Measurements from ENCODE around the gene YPEL3.

The YPEL3 gene

DNA sequence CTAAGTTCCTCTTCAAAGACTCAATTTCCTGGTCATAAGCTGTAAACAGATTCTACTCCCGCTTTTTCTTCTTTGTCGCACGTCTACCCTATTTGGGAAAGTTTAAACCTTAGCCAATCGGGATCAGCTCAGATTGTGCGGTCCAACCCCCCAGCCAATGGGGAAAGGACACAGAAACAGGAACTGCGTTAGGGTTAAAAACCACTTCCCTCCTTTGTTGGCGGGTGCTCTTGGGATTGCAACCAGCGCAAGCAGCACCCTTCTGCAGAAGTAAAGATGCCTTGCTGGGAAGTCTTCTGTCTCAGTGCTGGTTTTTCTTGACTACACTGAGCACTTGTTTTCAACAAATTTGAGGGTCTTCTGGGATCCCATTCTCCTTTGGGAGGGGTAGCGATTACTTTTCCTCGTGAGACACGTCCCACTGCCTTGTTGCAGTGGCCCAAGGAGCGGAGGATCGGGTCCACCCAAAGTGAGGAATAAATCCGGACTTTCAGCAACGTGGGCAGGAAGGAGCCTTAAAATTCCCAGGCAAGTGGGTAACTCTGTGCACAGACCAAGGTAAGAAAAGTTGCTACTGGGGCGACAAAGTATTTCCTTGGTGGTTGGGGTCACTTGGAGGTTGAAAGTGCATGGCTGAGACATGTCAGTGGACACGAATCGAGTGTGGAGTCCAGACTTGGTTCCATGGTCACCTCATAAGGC lies 1.0 kb upstream of the YPEL3 start:
- H3K27me3 Mint-ChIP-seq (ENCODE audit: low read depth, poor library complexity) = peaks cover 10% of the 10 kb centered on the region
- no peak for DNase-seq
- peaks cover 51% of the 10 kb centered on the region for H3K36me3 Mint-ChIP-seq (ENCODE audit: low read depth)
- H3K27ac Mint-ChIP-seq = peak overlapping the region; percentile 98
- peak overlapping the region; percentile 89 for H3K4me3 Mint-ChIP-seq
- TF ChIP-seq, protein P1, sequence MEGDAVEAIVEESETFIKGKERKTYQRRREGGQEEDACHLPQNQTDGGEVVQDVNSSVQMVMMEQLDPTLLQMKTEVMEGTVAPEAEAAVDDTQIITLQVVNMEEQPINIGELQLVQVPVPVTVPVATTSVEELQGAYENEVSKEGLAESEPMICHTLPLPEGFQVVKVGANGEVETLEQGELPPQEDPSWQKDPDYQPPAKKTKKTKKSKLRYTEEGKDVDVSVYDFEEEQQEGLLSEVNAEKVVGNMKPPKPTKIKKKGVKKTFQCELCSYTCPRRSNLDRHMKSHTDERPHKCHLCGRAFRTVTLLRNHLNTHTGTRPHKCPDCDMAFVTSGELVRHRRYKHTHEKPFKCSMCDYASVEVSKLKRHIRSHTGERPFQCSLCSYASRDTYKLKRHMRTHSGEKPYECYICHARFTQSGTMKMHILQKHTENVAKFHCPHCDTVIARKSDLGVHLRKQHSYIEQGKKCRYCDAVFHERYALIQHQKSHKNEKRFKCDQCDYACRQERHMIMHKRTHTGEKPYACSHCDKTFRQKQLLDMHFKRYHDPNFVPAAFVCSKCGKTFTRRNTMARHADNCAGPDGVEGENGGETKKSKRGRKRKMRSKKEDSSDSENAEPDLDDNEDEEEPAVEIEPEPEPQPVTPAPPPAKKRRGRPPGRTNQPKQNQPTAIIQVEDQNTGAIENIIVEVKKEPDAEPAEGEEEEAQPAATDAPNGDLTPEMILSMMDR (IDR thresholded peaks at IDR 0.05) = no peak
- peaks cover 53% of the 10 kb centered on the region for H3K4me1 Mint-ChIP-seq
- H3K9me3 Mint-ChIP-seq = peaks cover 54% of the 10 kb centered on the region

DNA sequence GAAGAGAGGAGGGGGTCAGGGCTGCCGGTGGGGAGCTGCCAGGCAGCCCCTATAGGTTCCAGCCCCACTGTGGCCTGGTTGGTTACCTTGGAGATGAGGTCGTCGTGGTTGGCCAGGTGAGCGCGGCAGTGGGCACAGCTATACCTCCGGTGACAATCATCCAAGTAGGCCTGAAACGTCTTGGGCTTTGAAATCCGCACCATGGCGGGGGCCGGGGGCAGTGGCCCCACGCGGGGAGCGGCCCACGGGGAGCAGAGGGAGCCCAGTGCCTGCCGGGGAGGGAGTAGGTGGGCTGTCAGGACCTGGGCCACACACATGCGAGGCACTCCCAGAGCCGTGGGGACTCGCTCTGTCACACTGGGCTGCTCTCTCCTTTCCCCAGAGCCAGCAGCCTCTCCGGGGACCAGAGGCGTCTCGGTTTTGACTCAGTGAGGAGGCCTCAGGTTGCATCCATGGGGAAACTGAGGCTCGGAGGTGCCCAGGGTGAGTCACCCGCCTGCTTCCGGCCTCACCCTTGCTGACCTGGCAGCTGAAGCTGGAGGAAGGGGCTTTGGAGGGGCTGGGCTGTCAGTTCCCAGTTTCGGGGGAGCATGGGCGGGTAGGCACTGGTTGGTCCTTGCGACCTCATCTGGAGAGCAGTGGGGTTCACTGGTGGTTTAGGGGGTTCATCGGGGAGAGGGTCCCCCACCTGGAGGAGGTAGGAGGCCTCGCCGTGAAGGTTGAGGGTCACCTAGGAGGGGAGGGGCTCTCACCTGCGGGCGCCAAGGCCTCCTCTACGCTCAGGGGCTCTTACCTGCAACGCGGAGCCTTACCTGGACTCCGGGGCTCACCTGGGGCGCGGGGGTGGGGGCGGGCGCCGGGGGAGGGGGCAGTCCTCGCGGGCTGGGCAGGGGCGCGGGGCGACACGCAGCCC lies 591 bp downstream of the YPEL3 start:
- Mint-ChIP-seq H3K27me3 (ENCODE audit: low read depth, poor library complexity) (peaks cover 10% of the 10 kb centered on the region), H3K4me3 (peak overlapping the region; percentile 81), H3K27ac (peak overlapping the region; percentile 97)

DNA sequence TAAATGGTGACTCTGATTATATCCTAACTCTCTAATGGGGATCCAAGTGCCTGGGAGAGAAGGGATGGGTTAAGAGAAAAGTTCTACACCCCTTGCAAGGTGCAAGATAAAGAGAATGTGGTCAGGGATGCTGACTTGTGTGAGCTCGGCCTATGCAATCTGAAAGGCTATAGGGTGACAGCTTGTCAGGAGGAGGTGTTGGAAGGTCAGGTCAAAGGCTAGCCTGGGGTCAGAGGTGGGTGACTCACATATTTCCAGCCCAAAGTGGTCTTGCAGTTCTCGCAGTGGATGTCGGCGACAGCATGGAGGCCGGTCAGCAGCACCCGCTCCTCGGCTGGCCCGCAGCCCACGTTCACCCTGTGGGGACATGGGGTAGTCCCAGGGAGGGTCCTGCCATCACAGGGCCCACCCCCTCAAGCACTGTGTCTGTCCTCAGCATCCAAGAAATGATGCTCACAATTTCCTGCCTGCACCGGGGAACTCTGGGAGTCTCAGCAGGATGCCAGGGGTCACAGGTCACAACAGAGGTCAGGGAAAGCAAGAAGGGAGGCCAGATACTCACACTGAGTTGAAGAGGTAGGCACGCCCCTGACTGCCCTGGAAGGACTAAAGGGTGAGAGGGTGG lies 1.4 kb downstream of the YPEL3 start:
- TF ChIP-seq, protein P1 (IDR thresholded peaks at IDR 0.05) = no peak
- DNase-seq = peak; percentile 72
- Mint-ChIP-seq H3K36me3 (ENCODE audit: low read depth) (peaks cover 27% of the 10 kb centered on the region), H3K9me3 (peaks cover 32% of the 10 kb centered on the region), H3K4me1 (peaks cover 60% of the 10 kb centered on the region), H3K4me3 (peak overlapping the region; percentile 81), H3K27me3 (ENCODE audit: low read depth, poor library complexity) (peaks cover 10% of the 10 kb centered on the region), H3K27ac (peak overlapping the region; percentile 97)

More for the DNA sequence above, 591 bp downstream of the YPEL3 start:
- peaks cover 38% of the 10 kb centered on the region for H3K9me3 Mint-ChIP-seq
- peaks cover 35% of the 10 kb centered on the region for H3K36me3 Mint-ChIP-seq (ENCODE audit: low read depth)
- H3K4me1 Mint-ChIP-seq = peaks cover 53% of the 10 kb centered on the region
- TF ChIP-seq, protein P1 (IDR thresholded peaks at IDR 0.05) = no peak
- DNase-seq = no peak

DNA sequence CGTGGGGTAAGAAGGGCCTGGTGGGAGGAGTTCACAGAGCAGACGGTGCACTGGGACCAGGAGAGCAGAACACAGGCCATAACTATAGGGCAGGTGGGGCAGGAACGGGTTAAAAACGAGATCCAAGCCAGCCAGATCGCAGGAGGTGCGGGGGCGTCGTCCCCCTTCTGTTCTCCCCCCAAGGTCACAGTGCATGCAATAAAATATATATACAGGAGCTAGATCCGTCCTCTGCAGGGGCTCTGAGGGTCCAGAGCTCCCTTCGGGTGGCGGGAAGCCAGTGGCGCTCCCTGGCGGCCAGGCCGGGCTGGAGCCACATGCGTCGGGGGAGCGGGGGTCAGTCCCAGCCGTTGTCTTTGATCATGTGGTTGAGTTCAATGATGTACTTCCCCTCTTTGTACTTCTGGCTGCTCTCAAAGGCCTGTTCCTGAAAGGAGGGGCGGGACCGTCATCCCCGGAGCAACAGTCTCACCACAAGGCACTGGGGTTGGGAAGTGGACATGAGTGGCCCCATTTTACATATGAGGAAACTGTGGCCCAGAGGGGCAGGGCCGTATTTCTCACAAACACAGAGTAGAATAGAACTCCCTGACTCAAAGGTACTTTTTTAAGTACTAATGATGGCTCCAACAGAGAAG lies 3.5 kb downstream of the YPEL3 start:
- Mint-ChIP-seq H3K4me3 (peak overlapping the region; percentile 85), H3K27ac (peak overlapping the region; percentile 78), H3K9me3 (peaks cover 13% of the 10 kb centered on the region), H3K4me1 (peaks cover 73% of the 10 kb centered on the region), H3K27me3 (ENCODE audit: low read depth, poor library complexity) (peaks cover 10% of the 10 kb centered on the region), H3K36me3 (ENCODE audit: low read depth) (peaks cover 17% of the 10 kb centered on the region)
- TF ChIP-seq, protein P1 (IDR thresholded peaks at IDR 0.05) = peak; percentile 25
- peak; percentile 71 for DNase-seq

DNA sequence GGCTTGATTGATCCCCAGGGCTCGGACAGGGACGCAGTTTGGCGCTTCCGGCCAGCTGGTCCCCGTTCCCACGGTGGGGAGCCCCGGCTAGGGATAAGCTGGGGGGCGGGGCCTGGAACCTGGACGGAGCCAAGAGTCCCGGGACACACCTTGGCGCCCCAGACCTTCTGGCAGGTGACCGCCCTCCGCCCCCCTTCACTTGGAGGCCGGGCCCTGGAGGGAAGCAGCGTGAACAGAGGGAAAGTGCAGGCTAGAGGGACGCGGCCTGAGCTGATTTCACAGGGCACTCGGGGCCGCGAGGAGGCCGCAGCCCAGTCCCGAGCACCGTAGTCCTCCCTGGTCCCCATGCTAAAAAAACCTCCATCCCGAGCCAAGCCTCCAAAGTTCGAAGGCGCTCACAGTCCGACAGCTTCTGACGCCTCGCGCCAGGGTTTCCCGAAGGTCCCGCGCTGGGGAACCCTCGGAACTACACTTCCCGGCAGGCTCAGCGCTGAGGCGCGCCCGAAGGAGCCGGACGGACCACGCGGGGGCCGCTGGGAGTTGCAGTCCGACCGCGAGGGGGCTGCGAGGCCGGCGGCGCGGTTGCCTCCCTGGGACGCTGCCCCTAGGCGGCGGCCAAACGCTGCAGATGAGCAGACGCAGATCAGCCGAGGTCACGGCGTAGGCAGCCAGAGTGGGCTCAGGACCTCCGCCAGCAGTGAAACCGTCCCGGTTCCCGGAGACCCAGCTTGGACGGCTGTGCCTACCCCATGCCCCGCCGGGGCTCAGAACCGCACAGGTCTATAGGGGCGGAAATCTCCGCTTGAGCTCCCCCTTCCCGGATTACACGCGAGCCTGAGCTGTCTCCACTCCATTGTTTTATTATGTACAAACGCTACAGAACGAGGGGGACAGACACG lies 4.3 kb downstream of the YPEL3 start, which contains the start of gene TBX6:
Gene TBX6, minus strand, starts transcription at position 451 of the 899 bp plus-strand sequence. CDS start 731 bp downstream, outside the sequence.
- Mint-ChIP-seq H3K27ac (peak within 1 kb of the TSS; percentile 97), H3K27me3 (ENCODE audit: low read depth, poor library complexity) (peaks cover 7% of the 10 kb centered on the region), H3K4me1 (peaks cover 73% of the 10 kb centered on the region), H3K36me3 (ENCODE audit: low read depth) (peaks cover 16% of the 10 kb centered on the region), H3K4me3 (peak within 1 kb of the TSS; percentile 85), H3K9me3 (peaks cover 5% of the 10 kb centered on the region)
- DNase-seq = peak; percentile 96
- TF ChIP-seq, protein P1 (IDR thresholded peaks at IDR 0.05) = peak; percentile 59

Measured in nephron progenitor cell (in vitro differentiated cells).